ENCODE measurements around the gene ERC1.
A peak's percentile ranks its signal among the peaks of the same experiment; 100 is the strongest.

ERC1 gene

DNA sequence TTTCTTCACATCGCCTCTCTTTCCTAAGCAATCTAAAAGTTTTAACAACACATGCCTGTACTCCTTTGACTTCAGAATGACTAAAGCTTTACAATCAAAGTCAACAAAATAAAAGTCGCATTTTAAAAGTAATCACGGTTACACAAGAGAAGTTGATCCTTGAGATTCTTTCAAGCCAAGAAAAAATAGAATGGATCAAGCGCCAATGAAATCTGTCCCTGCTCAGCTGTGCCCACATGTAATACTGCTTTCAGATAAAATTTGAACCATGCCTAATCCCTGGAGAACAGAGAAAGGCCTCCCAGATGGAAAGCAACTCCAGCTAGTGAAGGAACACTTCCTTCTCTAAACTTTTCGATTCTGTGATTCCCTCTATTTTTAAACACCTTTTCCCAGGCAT lies 490.3 kb downstream of the ERC1 start:
- TF ChIP-seq POLR2A (IDR thresholded peaks at IDR 0.05; ENCODE audit: extremely low read depth, insufficient read length), result no peak
- TF ChIP-seq, protein P1, sequence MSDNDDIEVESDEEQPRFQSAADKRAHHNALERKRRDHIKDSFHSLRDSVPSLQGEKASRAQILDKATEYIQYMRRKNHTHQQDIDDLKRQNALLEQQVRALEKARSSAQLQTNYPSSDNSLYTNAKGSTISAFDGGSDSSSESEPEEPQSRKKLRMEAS (IDR thresholded peaks at IDR 0.05; ENCODE audit: low read depth, low read length), result no peak
- no peak for TF ChIP-seq MYC (IDR thresholded peaks at IDR 0.05; ENCODE audit: low read depth, low read length)
- TF ChIP-seq, protein P2, sequence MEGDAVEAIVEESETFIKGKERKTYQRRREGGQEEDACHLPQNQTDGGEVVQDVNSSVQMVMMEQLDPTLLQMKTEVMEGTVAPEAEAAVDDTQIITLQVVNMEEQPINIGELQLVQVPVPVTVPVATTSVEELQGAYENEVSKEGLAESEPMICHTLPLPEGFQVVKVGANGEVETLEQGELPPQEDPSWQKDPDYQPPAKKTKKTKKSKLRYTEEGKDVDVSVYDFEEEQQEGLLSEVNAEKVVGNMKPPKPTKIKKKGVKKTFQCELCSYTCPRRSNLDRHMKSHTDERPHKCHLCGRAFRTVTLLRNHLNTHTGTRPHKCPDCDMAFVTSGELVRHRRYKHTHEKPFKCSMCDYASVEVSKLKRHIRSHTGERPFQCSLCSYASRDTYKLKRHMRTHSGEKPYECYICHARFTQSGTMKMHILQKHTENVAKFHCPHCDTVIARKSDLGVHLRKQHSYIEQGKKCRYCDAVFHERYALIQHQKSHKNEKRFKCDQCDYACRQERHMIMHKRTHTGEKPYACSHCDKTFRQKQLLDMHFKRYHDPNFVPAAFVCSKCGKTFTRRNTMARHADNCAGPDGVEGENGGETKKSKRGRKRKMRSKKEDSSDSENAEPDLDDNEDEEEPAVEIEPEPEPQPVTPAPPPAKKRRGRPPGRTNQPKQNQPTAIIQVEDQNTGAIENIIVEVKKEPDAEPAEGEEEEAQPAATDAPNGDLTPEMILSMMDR (IDR thresholded peaks at IDR 0.05; ENCODE audit: low read depth, low read length), result no peak
- H3K4me3 ChIP-seq (ENCODE audit: low read depth, low read length), result no peak overlapping the region
- no peak for DNase-seq (ENCODE audit: low read depth)

DNA sequence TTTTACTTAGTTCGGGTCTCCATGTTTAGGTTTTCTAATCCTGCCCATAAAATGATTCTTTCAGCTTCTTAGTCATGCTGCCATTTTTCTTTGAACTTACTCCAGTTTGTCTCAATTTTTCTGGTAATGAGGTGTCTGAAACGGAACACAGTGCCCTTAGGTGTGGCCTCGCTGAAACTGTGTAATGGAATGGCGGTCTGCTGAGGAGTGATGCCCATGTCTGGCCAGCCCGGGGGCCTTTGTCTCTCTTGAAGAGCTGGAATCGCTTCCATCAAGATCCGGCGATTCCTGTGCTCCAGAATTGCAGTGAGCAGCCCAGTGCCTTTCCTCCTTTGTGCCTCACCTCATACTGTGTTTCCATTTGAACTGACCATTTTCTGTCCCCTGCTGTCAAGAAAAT lies 490.9 kb downstream of the ERC1 start:
- no peak overlapping the region for H3K4me3 ChIP-seq (ENCODE audit: low read depth, low read length)
- TF ChIP-seq, protein P1 (IDR thresholded peaks at IDR 0.05; ENCODE audit: low read depth, low read length), result no peak
- TF ChIP-seq POLR2A (IDR thresholded peaks at IDR 0.05; ENCODE audit: extremely low read depth, insufficient read length) (no peak), MYC (IDR thresholded peaks at IDR 0.05; ENCODE audit: low read depth, low read length) (no peak)
- TF ChIP-seq, protein P2 (IDR thresholded peaks at IDR 0.05; ENCODE audit: low read depth, low read length), result no peak
- DNase-seq (ENCODE audit: low read depth), result no peak

DNA sequence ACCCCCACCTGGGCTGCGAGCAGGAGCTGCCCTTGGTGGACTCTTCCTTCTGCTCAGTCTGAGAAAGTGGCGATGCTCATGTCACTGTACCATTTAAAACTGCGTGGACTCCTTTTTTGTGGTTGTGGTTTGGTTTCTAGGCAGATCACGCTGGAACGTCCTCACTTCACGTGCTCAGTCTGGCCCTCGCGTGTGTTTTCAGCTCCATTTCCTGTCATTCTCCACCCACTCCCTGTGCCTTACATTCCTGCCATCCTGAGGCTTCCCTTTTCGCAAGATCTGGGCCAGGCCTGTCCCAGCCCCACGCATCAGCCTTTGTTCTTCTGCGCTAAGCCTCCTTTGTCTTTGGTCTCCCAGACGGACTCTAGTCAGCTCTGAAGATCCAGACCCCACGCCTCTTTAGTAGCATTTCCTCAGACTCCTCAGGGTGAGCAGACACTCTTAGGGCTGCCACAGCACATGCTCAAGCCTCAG lies 497.9 kb downstream of the ERC1 start:
- TF ChIP-seq POLR2A (IDR thresholded peaks at IDR 0.05; ENCODE audit: extremely low read depth, insufficient read length), result no peak
- TF ChIP-seq MYC (IDR thresholded peaks at IDR 0.05; ENCODE audit: low read depth, low read length), result no peak
- TF ChIP-seq, protein P2 (IDR thresholded peaks at IDR 0.05; ENCODE audit: low read depth, low read length), result no peak
- TF ChIP-seq, protein P1 (IDR thresholded peaks at IDR 0.05; ENCODE audit: low read depth, low read length), result no peak
- H3K4me3 ChIP-seq (ENCODE audit: low read depth, low read length), result no peak overlapping the region
- peak; percentile 55 for DNase-seq (ENCODE audit: low read depth)

DNA sequence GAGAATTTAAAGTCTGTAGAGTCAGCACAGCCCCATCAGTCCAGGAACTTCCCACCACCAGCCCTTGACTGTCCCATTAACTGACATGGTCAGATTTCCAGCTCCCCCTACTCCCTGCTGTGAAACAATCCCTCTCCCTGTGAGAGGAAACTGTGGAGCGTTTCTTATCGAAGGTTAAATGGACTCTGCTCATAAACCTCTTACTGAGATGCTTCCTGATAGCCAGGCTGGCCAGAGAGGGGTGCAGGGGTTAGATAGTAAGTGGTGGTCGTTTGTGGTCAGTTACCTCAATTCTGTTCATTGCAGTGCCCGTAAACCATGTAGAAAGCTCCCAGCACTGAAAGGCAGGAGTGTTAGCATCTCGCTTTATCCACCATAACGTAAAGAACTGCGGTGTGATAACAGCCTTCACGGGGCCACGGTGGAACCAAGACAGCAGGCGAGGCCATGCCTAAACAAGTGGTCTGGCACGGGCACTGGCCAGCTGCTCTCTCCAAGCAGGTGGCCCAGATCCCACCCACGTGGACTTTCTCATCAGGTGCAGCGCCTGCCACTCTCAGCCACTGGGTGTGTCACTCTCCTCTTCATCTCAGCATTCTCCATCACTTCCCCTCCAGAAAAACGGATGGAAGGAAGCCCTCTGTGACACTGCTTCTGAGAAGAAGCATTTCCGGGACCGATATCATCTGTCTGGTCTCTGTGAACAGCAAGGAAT lies 501.1 kb downstream of the ERC1 start:
- no peak overlapping the region for H3K4me3 ChIP-seq (ENCODE audit: low read depth, low read length)
- DNase-seq (ENCODE audit: low read depth), result no peak
- TF ChIP-seq, protein P1 (IDR thresholded peaks at IDR 0.05; ENCODE audit: low read depth, low read length), result no peak
- TF ChIP-seq MYC (IDR thresholded peaks at IDR 0.05; ENCODE audit: low read depth, low read length) (no peak), POLR2A (IDR thresholded peaks at IDR 0.05; ENCODE audit: extremely low read depth, insufficient read length) (no peak)
- TF ChIP-seq, protein P2 (IDR thresholded peaks at IDR 0.05; ENCODE audit: low read depth, low read length), result no peak

DNA sequence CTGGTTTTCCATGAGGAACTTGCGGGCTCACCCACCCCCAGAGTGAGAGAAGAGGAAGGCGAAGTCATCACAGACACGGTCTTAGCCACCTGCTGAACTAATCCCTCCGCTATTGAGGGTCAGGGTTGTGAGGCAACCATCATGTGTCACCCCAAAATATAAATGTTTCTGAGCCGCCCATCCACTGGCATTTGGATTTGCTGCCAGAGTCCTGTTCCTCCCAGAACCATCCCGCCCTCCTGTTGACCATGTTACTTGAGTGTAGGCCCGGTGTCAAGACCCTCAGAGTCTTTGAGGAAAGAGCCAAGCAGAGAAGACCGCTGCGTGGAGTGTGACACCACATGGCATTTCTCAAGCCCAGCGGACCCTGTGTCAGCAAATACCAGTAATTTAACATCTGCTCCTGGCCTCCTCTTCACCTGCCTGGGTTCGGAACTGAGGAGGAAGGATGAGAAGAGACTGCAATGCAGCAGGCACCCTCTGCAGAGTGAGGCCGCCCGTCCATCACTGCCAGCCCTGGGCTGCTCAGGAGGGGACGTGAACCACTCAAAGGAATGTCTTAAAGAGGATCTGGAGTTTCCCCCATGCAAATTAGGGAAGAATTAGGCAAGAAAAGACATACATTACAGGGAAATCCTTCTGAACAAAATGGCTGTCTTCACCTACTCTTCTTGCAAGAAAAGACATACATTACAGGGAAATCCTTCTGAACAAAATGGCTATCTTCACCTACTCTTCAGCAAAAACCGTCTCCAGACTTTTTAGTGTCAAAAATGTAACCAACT lies 502.9 kb downstream of the ERC1 start:
- TF ChIP-seq, protein P1 (IDR thresholded peaks at IDR 0.05; ENCODE audit: low read depth, low read length), result no peak
- TF ChIP-seq MYC (IDR thresholded peaks at IDR 0.05; ENCODE audit: low read depth, low read length), result no peak

DNA sequence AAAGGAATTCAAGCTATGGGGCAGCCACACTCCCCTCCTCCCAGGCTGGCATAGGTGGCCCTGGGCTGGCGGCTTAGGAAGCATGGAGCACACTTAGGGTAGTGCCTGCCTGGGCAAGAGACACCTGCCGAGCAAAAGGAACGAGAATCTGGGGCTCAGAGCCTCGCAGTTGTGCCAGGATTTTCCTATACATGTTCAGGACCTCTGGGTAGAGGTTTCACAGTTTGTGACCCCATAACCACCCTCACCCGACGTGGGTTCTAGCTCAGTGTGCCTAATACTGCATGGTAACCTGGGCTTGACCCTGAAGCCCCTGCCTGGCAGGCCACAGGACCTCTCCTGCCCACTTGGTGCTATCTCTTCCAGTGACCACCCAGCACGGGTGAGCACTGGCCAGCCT lies 503.8 kb downstream of the ERC1 start:
- DNase-seq (ENCODE audit: low read depth), result no peak
- TF ChIP-seq POLR2A (IDR thresholded peaks at IDR 0.05; ENCODE audit: extremely low read depth, insufficient read length) (no peak), MYC (IDR thresholded peaks at IDR 0.05; ENCODE audit: low read depth, low read length) (no peak)
- TF ChIP-seq, protein P1 (IDR thresholded peaks at IDR 0.05; ENCODE audit: low read depth, low read length), result no peak
- TF ChIP-seq, protein P2 (IDR thresholded peaks at IDR 0.05; ENCODE audit: low read depth, low read length), result no peak
- no peak overlapping the region for H3K4me3 ChIP-seq (ENCODE audit: low read depth, low read length)

More for the DNA sequence above, 502.9 kb downstream of the ERC1 start:
- no peak for DNase-seq (ENCODE audit: low read depth)
- H3K4me3 ChIP-seq (ENCODE audit: low read depth, low read length), result no peak overlapping the region

Data from NB4 (cell line).